ENCODE data around the gene OS9.
"Not testable (repeated sequence)": the region's sequence is repeated elsewhere in the genome, so short reads cannot be mapped to it uniquely, and the experiment has no call there.

OS9 gene

DNA sequence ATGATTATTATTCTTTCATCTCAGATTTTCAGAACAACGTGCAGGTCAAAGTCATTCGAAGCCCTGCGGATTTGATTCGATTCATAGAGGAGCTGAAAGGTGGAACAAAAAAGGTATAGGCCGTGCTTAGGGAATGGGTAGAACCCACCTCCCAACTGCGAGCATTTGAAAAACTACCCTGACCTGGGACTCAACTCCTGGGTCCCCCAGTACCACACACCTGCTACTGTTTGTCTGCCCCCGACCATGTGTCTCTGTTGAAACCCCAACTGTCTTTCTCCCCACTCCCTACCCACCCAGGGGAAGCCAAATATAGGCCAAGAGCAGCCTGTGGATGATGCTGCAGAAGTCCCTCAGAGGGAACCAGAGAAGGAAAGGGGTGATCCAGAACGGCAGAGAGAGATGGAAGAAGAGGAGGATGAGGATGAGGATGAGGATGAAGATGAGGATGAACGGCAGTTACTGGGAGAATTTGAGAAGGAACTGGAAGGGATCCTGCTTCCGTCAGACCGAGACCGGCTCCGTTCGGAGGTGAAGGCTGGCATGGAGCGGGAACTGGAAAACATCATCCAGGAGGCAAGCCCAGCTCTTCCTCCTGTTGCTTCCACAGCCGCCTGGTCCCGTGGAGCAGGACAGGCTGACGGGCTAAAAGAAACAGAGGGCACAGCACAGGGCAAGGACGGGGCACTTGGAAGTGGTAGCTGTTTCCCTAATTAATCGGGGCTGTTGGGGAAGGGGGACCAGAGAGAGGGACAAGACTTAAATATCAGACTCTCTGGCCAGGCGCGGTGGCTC lies 24.1 kb downstream of the OS9 start:
- TF ChIP-seq, protein P1, sequence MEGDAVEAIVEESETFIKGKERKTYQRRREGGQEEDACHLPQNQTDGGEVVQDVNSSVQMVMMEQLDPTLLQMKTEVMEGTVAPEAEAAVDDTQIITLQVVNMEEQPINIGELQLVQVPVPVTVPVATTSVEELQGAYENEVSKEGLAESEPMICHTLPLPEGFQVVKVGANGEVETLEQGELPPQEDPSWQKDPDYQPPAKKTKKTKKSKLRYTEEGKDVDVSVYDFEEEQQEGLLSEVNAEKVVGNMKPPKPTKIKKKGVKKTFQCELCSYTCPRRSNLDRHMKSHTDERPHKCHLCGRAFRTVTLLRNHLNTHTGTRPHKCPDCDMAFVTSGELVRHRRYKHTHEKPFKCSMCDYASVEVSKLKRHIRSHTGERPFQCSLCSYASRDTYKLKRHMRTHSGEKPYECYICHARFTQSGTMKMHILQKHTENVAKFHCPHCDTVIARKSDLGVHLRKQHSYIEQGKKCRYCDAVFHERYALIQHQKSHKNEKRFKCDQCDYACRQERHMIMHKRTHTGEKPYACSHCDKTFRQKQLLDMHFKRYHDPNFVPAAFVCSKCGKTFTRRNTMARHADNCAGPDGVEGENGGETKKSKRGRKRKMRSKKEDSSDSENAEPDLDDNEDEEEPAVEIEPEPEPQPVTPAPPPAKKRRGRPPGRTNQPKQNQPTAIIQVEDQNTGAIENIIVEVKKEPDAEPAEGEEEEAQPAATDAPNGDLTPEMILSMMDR (conservative IDR thresholded peaks at IDR 0.05; ENCODE audit: low read depth): no peak
- POLR2A ChIA-PET (ENCODE audit: low non-redundant PET): no interaction called here
- H3K27ac ChIP-seq: no peak overlapping the region
- no peak for DNase-seq (ENCODE audit: low spot score)
- CTCF ChIA-PET: interaction anchor here (0.6 kb wide), 1 partner anchor 22 kb away, joined by 3 read pairs; no protein-coding TSS in a partner anchor

DNA sequence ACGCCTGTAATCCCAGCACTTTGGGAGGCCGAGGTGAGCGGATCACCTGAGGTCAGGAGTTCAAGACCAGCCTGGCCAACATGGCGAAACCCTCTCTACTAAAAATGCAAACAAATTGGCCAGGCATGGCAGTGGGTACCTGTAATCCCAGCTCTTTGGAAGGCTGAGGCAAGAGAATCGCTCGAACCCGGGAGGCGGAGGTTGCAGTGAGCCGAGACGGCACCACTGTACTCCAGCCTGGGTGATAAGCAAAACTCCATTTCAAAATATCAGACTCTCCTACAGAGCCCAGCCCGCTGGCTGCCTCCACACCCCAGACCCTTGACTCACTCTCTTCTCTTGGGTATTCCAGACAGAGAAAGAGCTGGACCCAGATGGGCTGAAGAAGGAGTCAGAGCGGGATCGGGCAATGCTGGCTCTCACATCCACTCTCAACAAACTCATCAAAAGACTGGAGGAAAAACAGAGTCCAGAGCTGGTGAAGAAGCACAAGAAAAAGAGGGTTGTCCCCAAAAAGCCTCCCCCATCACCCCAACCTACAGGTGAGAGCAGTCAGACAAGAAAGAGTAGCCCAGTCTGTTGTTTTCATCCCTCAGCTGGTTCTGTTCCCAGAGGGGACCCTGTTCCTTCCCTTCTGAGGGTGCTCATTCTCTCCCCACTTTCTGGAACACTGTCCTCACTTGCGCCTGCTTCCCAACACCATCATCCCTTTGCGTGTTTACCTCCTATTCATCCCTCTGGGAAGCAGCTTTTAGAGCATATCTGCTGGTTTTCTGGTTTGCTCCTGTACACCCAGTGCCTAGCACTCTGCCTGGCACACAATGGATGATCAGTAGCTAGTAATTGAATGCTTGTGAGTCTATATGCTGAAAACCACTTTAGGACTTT lies 25.0 kb downstream of the OS9 start:
- ChIA-PET CTCF (interaction anchor here (0.6 kb wide), 1 partner anchor 21 kb away, joined by 3 read pairs; no protein-coding TSS in a partner anchor), POLR2A (ENCODE audit: low non-redundant PET) (interaction anchor here (0.5 kb wide), 1 partner anchor 64 kb away, joined by 4 read pairs; the partner anchor contains the start of gene TSFM)
- DNase-seq (ENCODE audit: low spot score): no peak
- H3K27ac ChIP-seq: no peak overlapping the region
- TF ChIP-seq, protein P1 (conservative IDR thresholded peaks at IDR 0.05; ENCODE audit: low read depth): no peak

- DNase-seq (ENCODE audit: low spot score): no peak
- POLR2A ChIA-PET (ENCODE audit: low non-redundant PET): interaction anchor here (0.5 kb wide), 1 partner anchor 62 kb away, joined by 4 read pairs; the partner anchor contains the start of gene TSFM
- TF ChIP-seq, protein P1 (conservative IDR thresholded peaks at IDR 0.05; ENCODE audit: low read depth): no peak
- CTCF ChIA-PET: interaction anchor here (0.6 kb wide), 1 partner anchor 116 kb away, joined by 4 read pairs; no protein-coding TSS in a partner anchor
- no peak overlapping the region for H3K27ac ChIP-seq
Observed at GRCh38 chr12:57719777-57720605, 26.1 kb downstream of the OS9 start.

- H3K27ac ChIP-seq: no peak overlapping the region
- TF ChIP-seq, protein P1 (conservative IDR thresholded peaks at IDR 0.05; ENCODE audit: low read depth): no peak
- ChIA-PET CTCF (interaction anchor here (0.6 kb wide), 1 partner anchor 117 kb away, joined by 4 read pairs; no protein-coding TSS in a partner anchor), POLR2A (ENCODE audit: low non-redundant PET) (interaction anchor here (0.6 kb wide), 1 partner anchor 48 kb away, joined by 3 read pairs; no protein-coding TSS in a partner anchor)
- no peak for DNase-seq (ENCODE audit: low spot score)
Observed at GRCh38 chr12:57720606-57721595, 27.0 kb downstream of the OS9 start.

- POLR2A ChIA-PET (ENCODE audit: low non-redundant PET); CTCF ChIA-PET; DNase-seq (ENCODE audit: low spot score); H3K27ac ChIP-seq: not testable (repeated sequence)
Observed at GRCh38 chr12:57721846-57722608, 28.1 kb downstream of the OS9 start.

All from RWPE1 (cell line).